ENCODE data around the gene MAP1LC3B. TPM values are rescaled to one million over a fixed set of nuclear protein-coding genes. Genes with fewer than 3 reads are reported as not detected.
A peak's percentile ranks its signal among the peaks of the same experiment; 100 is the strongest.

Gene MAP1LC3B
- total RNA-seq, 2 donors from 2014 or later, result 57.3 to 69.1 TPM

- H3K9me3 Mint-ChIP-seq, result no peaks in the 10 kb centered on the region
- H3K36me3 Mint-ChIP-seq (ENCODE audit: low read depth), result peaks cover 82% of the 10 kb centered on the region
- no peak overlapping the region for H3K27ac Mint-ChIP-seq
- H3K4me1 Mint-ChIP-seq, result peaks cover 5% of the 10 kb centered on the region
- no peaks in the 10 kb centered on the region for H3K27me3 Mint-ChIP-seq
- no peak overlapping the region for H3K4me3 Mint-ChIP-seq
- no peak for ATAC-seq (replicated peaks)
Measured at GRCh38 chr16:87404764-87405625, 12.9 kb downstream of the MAP1LC3B start.

DNA sequence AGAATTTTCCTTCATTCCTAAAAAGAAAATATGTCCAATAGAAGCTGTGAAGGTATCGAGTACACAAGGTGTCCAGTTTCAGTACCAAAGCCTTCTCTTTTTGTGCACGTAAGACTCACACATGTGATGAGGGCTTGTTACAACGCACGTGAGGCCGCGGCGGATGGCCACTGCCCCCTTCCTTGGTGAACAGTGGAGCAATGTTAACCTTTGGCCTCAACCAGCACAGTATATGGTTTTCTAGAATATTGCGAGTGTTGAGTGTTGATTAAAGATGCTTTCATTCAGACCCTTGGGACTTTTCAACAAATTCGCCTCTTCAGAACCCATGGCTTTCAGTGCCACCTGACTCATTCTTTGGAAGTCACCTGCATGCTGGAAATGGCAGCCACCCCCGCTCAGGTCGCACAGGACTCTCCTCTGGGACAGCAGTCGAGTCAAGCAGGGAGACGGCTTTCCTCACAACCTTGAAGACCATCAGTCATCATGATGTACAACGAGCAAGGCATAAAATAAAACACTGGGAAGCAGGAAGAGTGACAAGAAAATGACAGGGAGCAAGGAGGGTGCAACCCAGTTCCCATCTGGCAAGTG lies 14.5 kb downstream of the MAP1LC3B start:
- no peaks in the 10 kb centered on the region for H3K27me3 Mint-ChIP-seq

GRCh38 chr16:87407511-87408112 lies 15.5 kb downstream of the MAP1LC3B start:
- Mint-ChIP-seq H3K9me3 (no peaks in the 10 kb centered on the region), H3K36me3 (ENCODE audit: low read depth) (peaks cover 71% of the 10 kb centered on the region), H3K27ac (no peak overlapping the region)

More for the DNA sequence above, 14.5 kb downstream of the MAP1LC3B start:
- Mint-ChIP-seq H3K27ac (no peak overlapping the region), H3K4me1 (peaks cover 5% of the 10 kb centered on the region), H3K36me3 (ENCODE audit: low read depth) (peaks cover 76% of the 10 kb centered on the region), H3K9me3 (no peaks in the 10 kb centered on the region), H3K4me3 (no peak overlapping the region)
- no peak for ATAC-seq (replicated peaks)

DNA sequence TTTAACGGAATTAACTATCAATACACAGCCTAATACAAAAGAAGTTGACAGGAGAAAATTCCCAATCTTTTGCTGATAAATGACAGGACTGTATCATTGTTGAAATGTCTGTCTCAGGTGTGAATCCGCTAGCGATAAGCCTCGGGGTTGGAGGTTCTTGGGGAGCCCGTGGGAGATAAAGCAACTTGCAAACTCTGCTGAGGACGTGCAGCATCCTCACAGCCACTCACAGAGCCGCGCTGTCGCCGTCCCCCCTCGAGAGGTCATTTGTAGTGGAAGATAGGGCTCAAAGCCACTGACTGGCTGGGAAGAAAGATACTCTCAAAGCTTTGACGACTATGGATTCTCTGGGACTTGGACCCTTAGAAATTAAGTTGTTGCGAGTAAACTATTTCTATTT lies 17.0 kb downstream of the MAP1LC3B start:
- Mint-ChIP-seq H3K9me3 (no peaks in the 10 kb centered on the region), H3K4me3 (no peak overlapping the region), H3K4me1 (peaks cover 5% of the 10 kb centered on the region), H3K27me3 (no peaks in the 10 kb centered on the region), H3K27ac (no peak overlapping the region), H3K36me3 (ENCODE audit: low read depth) (peaks cover 67% of the 10 kb centered on the region)
- ATAC-seq (replicated peaks), result no peak

More at GRCh38 chr16:87407511-87408112, 15.5 kb downstream of the MAP1LC3B start:
- H3K27me3 Mint-ChIP-seq, result no peaks in the 10 kb centered on the region
- H3K4me1 Mint-ChIP-seq, result peaks cover 5% of the 10 kb centered on the region
- ATAC-seq (replicated peaks), result peak; percentile 77
- H3K4me3 Mint-ChIP-seq, result no peak overlapping the region

GRCh38 chr16:87409781-87410180 lies 17.6 kb downstream of the MAP1LC3B start:
- Mint-ChIP-seq H3K27me3 (no peaks in the 10 kb centered on the region), H3K27ac (no peak overlapping the region), H3K4me1 (peaks cover 5% of the 10 kb centered on the region), H3K9me3 (no peaks in the 10 kb centered on the region), H3K36me3 (ENCODE audit: low read depth) (peaks cover 61% of the 10 kb centered on the region), H3K4me3 (no peak overlapping the region)
- no peak for ATAC-seq (replicated peaks)

GRCh38 chr16:87410530-87410929 lies 18.4 kb downstream of the MAP1LC3B start:
- H3K27ac Mint-ChIP-seq, result no peak overlapping the region
- H3K4me3 Mint-ChIP-seq, result no peak overlapping the region
- ATAC-seq (replicated peaks), result no peak
- H3K36me3 Mint-ChIP-seq (ENCODE audit: low read depth), result peaks cover 61% of the 10 kb centered on the region
- peaks cover 5% of the 10 kb centered on the region for H3K4me1 Mint-ChIP-seq
- no peaks in the 10 kb centered on the region for H3K9me3 Mint-ChIP-seq
- no peaks in the 10 kb centered on the region for H3K27me3 Mint-ChIP-seq

DNA sequence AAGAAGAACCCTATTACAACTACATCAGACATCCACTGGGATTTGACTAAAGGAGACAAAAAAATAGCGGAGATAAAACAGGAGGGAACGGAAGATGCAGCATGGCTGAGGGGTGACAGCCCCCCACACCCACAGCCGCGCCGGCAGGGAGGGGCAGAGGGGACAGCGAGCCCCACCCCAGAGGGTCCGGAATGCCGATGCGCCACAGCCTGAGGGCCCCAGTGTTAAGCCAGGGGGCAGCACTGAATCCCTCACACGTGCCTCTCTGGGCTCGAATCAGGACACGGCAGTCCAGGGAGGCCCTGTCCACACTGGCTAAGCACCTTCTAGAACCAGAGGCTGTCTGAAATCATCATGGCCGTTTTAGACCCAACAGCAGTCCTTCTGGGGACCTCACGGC lies 18.8 kb downstream of the MAP1LC3B start:
- H3K27me3 Mint-ChIP-seq, result no peaks in the 10 kb centered on the region
- no peak overlapping the region for H3K27ac Mint-ChIP-seq
- H3K36me3 Mint-ChIP-seq (ENCODE audit: low read depth), result peaks cover 61% of the 10 kb centered on the region
- ATAC-seq (replicated peaks), result no peak
- peaks cover 5% of the 10 kb centered on the region for H3K4me1 Mint-ChIP-seq
- no peak overlapping the region for H3K4me3 Mint-ChIP-seq
- H3K9me3 Mint-ChIP-seq, result no peaks in the 10 kb centered on the region

DNA sequence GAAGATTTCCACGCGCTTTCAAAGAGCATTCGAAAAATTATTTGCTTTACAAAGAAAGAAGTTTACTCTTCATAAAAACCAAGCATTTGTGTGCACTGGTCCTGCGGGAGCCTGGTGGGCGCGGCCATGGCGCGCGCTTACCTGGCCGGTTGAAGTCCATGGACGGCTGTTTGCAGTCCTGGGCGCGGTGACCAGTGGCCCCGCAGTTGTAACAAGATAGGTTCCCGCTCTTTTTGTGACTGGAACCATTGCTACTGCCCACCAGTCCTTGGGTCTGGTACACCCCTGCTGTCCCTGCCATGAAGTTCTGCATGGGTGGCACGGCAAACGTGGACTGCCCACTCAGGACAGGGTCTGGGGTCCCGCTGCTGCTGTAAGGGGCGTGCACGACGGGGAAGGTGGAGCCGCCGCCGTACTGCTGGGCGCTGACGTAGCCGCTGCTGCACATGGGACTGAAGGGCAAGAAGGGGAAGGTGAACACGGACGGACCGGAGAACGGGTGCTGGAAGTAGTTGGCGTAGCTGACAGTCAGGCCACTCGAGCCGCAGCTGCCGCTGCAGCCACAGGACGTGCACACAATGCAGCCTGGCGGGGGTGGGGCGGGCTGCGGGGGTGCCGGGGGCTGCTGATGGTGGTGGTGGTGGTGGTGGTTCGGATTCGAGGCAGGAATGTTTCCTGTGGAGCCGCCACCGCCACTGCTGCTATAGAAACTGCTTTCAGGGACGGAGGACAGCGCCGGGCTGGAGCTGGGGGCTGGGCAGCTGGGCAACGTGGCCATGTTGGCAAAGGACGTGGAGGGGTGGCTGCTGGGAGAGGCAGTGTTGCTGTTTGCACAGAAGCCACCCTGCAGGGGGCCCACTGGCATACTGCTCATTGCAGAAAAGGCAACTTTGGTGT lies 19.5 kb downstream of the MAP1LC3B start:
- Mint-ChIP-seq H3K9me3 (no peaks in the 10 kb centered on the region), H3K4me1 (peaks cover 5% of the 10 kb centered on the region), H3K27ac (no peak overlapping the region), H3K4me3 (no peak overlapping the region), H3K36me3 (ENCODE audit: low read depth) (peaks cover 57% of the 10 kb centered on the region), H3K27me3 (no peaks in the 10 kb centered on the region)
- no peak for ATAC-seq (replicated peaks)

DNA sequence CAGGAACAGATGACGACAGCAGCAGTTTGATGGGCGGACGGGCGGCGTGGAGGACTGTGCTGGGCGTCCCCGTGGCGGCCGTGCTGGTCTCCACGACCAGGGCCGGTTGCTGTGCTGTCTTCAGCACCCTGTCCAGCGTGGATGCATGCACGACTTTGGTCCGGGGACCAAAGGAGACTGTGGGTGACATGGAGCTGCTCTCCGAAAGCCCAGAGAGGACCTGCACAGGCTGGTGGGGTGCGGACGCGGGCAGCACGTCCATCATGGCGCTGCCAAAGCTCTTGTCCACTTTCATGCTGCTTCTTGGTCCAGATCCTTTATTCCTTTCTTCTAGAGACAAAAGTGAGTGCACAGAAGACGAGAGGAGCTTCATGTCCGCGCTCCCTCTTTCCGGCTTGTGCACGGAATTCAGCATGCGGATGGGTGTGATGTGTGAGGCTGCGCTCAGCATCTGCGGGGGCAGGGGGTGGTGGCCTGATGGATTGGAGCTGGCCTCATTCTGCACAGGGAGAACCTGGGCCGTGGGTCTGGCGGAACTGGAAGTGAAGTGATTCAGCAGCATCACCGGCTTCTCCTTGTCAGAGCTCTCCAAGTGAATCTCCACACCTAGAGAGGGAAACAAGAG lies 20.3 kb downstream of the MAP1LC3B start:
- Mint-ChIP-seq H3K27ac (no peak overlapping the region), H3K4me1 (peaks cover 5% of the 10 kb centered on the region), H3K36me3 (ENCODE audit: low read depth) (peaks cover 50% of the 10 kb centered on the region), H3K27me3 (no peaks in the 10 kb centered on the region), H3K4me3 (no peak overlapping the region), H3K9me3 (no peaks in the 10 kb centered on the region)
- no peak for ATAC-seq (replicated peaks)

GRCh38 chr16:87412996-87413421 lies 20.9 kb downstream of the MAP1LC3B start:
- Mint-ChIP-seq H3K4me1 (peaks cover 5% of the 10 kb centered on the region), H3K36me3 (ENCODE audit: low read depth) (peaks cover 44% of the 10 kb centered on the region), H3K27ac (no peak overlapping the region), H3K27me3 (no peaks in the 10 kb centered on the region), H3K9me3 (no peaks in the 10 kb centered on the region), H3K4me3 (no peak overlapping the region)
- no peak for ATAC-seq (replicated peaks)

- H3K27me3 Mint-ChIP-seq, result no peaks in the 10 kb centered on the region
- H3K36me3 Mint-ChIP-seq (ENCODE audit: low read depth), result peaks cover 44% of the 10 kb centered on the region
- no peaks in the 10 kb centered on the region for H3K4me1 Mint-ChIP-seq
- H3K9me3 Mint-ChIP-seq, result no peaks in the 10 kb centered on the region
- peak; percentile 85 for ATAC-seq (replicated peaks)
- H3K4me3 Mint-ChIP-seq, result no peak overlapping the region
- H3K27ac Mint-ChIP-seq, result no peak overlapping the region
Measured at GRCh38 chr16:87414251-87414680, 22.1 kb downstream of the MAP1LC3B start.

DNA sequence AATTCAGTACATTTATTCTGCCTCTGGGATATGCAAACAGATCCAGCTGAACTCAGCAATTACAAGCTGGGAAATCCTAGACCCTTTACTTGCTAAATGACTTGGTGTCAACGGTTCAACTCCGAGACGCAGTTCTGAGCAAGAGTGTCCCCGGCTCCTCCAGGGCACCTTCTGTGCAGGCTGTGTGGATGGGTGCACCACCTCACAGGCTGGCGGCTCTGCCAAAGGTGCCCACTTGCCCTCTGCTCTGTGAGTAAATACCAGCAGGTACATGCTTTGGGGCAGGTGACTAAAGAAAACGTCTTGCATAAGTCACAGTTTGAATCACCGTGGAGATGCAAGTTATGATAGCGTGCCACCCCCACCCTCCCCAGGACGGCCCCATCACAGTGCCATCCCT lies 23.3 kb downstream of the MAP1LC3B start:
- H3K9me3 Mint-ChIP-seq, result no peaks in the 10 kb centered on the region
- no peak for ATAC-seq (replicated peaks)
- no peak overlapping the region for H3K4me3 Mint-ChIP-seq
- H3K4me1 Mint-ChIP-seq, result no peaks in the 10 kb centered on the region
- H3K36me3 Mint-ChIP-seq (ENCODE audit: low read depth), result peaks cover 47% of the 10 kb centered on the region
- H3K27ac Mint-ChIP-seq, result no peak overlapping the region
- H3K27me3 Mint-ChIP-seq, result no peaks in the 10 kb centered on the region

DNA sequence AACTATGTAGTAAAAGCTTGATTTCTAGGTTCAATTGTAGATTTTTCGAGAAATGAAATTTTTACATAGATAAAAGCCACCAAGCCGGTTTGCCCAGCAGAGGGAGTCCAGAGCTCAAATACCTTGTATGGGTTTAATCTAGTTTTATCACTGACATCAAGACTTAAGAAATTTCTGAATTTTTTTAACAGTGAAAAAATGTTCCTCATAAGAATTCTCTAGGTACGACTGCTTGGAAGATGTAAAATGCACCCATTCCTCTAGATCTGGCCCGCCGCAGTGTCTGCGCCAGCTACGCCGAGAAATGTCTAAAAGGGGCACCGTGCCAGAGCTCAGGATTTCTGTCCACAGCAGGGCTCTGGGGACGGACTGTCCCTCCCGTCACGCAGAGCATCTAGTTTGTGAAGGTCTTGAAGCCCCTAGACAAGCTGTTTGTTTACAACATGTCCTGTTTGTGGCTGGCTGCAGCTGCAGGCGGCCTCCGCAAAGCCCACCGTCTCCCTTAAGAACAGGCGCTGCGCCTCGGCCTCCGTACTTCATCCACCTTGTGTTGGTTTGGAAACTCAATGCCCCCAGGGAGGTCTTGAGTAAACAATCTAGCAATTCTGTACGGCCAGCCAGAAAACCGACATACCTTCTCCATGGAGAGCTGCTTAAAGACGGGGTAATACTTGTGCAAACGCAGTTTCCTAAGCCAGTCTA lies 24.8 kb downstream of the MAP1LC3B start:
- Mint-ChIP-seq H3K9me3 (no peaks in the 10 kb centered on the region), H3K36me3 (ENCODE audit: low read depth) (peaks cover 49% of the 10 kb centered on the region), H3K27me3 (no peaks in the 10 kb centered on the region), H3K4me3 (no peak overlapping the region), H3K27ac (no peak overlapping the region), H3K4me1 (no peaks in the 10 kb centered on the region)
- ATAC-seq (replicated peaks), result no peak
